GM19397 (cell line): ENCODE results near the gene EXOC3.
"Not testable (repeated sequence)": the region's sequence is repeated elsewhere in the genome, so short reads cannot be mapped to it uniquely, and the experiment has no call there.

ENCODE experiments used
- ATAC-seq: cut with Tn5 transposase; IDR thresholded peaks from one replicate; pipeline ENCODE4 v1.9.1; 2021; ENCODE audit warnings: mild to moderate bottlenecking, moderate library complexity; ENCODE audit not compliant: unreplicated experiment

EXOC3 gene

GRCh38 chr5:472076-472655 lies 29.2 kb downstream of the EXOC3 start:
- ATAC-seq, result peak; percentile 4

- peak; percentile 72 for ATAC-seq
Observed at GRCh38 chr5:472656-473550, 29.9 kb downstream of the EXOC3 start.

DNA sequence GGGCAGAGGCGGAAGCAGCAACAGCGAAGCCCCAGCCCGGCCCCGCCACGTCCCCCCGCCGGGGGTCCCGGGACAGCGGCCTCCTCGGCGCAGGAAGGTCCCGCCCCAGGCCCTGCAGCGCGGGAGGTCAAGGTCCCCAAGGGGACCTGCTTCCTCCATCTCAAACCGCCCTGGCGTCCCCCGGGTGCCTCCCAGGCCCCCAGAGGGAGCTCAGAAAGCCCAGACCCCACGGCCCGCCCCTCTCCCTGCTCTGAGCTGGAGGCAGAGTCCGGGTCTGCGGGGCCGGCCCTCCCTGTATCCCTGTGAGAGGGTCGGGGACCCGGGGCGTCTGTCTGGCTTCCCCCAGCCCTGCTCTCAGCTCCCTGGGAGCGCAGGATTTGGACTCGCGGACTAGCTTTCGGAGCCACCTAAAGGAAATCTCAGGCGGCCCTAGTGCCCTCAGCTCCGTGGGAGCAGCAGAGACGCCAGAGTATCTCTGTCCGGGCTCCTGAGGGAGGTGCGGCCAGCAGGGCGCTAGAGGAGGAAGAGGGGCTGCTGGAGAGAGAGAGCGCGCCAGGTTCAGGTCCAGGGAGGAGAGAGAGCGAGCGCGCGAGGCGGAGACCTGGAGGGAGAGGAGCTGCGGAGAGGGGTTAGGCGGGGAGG lies 30.7 kb downstream of the EXOC3 start:
- peak; percentile 20 for ATAC-seq

GRCh38 chr5:474232-474839 lies 31.4 kb downstream of the EXOC3 start:
- not testable (repeated sequence) for ATAC-seq

DNA sequence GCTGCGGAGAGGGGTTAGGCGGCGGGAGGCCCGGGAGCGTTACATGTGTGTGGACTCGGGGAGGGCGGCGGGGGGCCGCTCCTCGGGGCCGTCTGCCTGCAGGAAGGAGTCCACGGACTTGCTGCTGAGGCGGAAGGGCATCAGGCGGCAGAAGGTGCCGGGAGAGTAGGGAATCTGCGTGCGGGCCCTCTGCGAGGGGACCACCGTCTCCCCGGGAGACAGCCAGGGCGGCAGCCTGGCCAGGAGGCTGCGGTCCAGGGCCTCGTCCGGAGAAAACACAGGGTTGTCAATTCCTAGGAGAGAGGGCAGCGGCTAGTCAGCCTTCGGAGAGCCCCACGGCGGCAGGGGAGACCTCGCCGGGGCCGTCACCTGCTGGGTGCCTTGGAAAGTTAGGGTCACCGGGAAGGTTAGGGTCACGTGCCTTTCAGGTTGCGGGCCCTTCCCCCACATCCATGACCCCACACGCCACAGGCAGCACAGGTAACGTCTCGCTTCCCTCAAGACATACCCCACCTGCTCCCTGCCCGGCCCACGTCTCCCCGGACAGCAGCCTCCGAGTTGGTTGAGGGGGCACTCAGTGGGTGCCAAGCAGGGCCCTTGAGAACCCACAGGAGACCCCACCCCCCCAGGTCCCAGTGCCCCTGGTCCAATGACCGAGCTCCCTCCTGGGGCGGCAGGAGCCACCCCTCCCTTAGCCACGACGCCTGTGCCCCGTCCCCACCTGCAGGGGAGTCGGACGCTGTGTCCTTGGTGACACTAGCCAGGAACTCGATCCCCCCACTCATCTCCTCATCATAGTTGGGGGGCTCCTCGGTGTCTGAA lies 32.1 kb downstream of the EXOC3 start:
- no peak for ATAC-seq

DNA sequence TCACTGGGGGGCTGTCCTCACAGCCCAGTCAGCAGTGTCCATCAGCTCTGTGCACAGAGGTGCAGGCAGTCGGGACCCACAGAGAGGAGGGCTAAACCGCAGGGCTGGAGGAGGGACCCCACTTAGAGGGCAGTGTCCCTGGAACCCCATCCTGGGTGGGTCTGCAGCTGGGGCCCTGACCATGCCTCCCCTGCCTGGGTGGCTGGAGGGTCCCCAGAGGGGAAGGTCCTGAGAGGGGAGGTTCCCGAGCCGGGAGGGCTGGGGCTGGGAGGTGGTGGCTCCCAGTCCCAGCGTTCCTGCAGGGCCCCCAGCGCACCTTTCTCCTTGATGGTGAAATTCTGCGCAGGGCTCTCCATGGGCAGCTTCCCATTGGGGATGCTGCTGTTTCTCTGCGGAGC lies 32.7 kb downstream of the EXOC3 start:
- ATAC-seq, result no peak

DNA sequence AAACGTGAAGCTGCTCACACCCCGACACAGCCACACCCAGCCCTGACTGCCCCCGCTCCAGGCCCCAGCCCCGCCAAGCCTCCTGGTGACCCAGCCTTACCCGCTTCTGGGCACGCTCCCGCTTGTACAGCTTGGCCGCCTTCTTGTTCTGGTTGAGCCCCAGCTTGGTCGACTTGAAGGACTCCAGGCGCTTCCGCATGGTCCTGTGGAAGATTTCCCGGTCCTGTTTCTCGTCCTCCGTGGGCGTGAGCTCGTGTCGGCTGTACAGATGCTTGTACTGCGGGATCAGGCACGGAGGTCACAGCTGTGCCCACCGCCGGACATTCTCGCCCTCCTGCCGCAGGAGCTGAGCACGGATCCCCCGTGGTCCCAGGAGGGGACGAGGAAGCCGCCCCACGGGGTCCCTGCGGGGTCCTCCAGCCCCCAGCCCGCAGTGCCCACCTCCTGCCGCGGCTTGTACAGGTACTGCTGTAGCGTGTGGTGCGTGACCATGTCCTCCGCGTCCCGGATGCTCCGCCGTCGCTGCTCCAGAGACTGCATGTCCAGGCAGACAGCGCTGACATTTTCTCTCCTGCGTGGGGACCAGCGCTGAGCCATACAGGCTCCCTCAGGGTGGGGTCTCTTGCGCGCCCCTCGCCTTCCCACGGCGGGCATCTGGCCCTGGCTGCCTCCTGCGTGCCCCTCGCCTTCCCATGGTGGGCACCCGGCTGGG lies 33.3 kb downstream of the EXOC3 start:
- ATAC-seq, result no peak

DNA sequence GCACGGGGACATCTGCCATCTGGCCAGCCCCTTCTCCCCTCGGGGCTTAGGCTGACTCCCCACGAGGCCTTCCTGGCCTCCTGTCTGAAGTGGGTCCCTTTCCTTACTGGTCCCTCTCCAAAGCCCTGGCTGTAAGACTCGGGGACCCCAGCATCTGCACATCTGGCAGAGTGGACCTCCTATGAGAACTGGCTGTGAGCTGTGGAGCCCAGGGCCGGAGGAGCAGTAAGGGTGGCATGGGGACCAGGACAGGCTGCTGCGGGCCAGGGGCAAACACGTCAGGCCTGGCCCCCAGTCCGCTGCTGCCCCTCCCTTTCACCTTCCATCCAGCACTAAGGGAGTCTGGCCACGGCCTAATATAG lies 33.8 kb downstream of the EXOC3 start:
- ATAC-seq, result no peak

- ATAC-seq, result no peak
Observed at GRCh38 chr5:477247-477646, 34.3 kb downstream of the EXOC3 start.

DNA sequence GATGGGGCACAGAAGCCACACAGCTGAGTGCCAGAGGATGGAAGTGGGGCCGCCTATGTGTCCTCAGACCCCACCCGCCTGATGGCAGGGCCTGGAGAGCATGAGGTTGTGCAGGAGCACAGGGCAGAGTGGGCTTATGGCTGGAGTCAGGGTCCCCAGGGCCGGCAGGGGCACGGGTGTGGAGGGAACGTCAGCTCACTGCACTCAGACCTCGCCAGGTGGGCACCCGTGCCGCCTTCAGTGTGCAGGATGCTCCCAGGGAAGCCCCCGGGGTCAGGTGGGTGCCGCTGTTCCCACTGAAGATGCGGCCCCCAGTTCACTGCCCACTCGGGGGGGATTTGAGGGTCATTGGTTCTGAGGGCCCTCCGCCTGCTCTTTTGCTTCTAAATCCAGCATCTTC lies 34.9 kb downstream of the EXOC3 start:
- no peak for ATAC-seq

DNA sequence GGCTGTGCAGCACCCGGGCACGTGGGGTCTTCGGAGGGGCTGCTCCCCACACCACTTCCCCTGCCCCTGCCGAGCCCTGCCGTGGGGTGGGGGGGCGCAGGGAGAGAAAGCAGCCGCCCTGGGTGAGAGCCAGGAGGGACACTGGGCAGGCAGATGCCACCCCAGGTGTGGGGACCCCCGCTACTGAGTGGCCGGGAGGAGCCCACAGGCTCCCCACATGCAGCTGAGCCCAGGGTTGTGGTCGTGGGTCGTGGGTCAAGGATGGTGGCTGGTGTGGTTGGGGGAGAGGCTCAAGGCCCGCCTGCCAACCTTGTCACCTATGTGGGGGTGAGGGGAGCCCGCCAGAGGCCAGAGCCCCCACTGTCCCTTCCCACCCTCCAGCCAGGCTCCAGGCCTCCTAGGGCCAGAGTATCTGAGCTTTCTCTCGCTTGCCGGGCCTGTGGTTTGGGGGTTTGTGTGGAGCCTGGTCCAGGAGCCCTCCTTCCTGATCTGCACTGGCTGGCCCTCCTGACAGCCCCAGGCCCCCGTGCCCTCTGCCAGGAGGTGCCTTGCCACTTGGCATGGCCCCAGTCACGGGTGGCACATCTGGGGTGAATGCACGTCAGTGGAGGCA lies 35.5 kb downstream of the EXOC3 start:
- no peak for ATAC-seq

DNA sequence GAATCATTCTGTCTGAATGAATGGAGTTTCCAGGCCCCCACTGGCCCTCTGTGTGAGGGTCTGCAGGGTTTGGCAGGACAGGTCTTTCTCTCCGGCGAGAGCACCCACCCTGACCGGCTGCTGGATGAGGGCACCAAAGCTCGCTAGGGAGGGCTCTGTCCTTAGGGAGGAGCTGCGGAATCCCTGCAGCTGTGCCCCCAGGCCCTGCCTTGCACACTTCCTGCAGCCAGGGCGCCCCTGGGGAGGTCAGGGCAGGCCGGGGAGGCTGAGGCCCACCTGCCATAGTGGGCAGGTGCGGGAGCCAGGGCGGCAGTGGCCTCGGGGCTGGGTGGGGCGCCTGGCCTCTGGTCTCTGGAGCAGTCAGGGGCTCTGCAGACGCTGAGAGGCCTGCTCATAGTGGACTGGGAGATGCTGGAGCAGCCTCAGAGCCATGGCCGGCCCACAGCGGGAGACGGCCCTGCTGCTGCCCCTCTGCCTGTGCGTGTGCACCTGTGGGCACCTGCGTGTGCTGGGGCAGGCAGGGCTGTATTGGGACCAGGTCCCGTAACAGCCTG lies 36.1 kb downstream of the EXOC3 start:
- ATAC-seq, result no peak

DNA sequence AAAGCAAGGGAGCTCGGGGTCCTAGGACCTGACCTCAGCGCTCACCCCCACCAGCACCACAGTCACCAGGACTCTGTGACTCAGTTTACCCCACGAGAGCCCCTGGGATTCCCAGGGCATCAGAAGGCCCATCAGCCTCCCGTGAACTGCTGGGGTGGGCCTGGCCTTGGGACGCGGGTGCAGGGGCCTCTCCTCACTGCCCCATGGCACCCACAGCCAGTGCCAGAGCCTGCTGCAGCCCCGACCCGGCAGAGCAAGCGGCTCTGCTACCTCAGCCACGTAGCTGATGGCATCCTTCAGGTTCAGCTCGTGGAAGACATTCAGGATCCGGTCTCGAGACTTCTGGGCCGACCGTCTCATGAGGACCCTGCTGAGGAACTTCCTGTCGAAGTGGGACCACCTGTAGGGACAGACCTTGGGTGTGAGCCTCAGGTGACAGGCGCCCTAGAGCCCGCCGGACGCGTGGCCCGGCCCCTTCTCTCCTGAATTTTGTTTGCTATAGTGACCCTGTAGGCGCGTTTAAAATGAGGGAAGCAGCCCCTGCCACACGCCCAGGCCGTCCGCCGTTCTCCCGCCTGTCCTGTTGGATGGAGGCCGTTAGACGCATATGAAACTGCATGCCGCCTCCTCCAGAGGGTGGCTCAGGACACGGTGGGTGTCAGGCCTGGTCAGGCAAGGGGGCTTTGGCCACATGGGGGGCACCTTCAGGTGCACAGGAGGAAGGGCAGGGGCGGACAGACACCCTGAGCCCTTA lies 36.8 kb downstream of the EXOC3 start:
- ATAC-seq, result no peak

GRCh38 chr5:481347-481746 lies 38.4 kb downstream of the EXOC3 start:
- no peak for ATAC-seq

GRCh38 chr5:482021-482420 lies 39.0 kb downstream of the EXOC3 start:
- no peak for ATAC-seq

DNA sequence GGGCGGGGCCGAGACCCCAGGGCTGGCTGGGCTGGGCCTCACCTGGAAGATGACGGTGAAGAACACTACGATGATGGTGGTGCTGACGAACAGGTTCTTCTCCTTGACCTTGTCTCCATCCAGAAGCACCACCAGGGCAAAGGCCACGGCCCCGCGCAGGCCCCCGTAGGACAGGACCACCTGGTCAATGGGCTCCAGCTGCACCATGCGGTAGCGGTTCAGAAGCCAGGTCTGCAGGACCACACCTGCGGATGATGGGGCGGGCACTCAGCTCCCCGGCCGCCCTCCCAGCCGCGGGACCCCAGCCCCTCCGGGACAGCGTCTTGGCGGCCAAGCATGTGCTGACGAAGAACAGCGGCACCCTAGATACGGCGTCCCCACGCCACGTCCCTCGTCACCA lies 39.5 kb downstream of the EXOC3 start:
- no peak for ATAC-seq

GRCh38 chr5:483011-483410 lies 40.0 kb downstream of the EXOC3 start:
- no peak for ATAC-seq

DNA sequence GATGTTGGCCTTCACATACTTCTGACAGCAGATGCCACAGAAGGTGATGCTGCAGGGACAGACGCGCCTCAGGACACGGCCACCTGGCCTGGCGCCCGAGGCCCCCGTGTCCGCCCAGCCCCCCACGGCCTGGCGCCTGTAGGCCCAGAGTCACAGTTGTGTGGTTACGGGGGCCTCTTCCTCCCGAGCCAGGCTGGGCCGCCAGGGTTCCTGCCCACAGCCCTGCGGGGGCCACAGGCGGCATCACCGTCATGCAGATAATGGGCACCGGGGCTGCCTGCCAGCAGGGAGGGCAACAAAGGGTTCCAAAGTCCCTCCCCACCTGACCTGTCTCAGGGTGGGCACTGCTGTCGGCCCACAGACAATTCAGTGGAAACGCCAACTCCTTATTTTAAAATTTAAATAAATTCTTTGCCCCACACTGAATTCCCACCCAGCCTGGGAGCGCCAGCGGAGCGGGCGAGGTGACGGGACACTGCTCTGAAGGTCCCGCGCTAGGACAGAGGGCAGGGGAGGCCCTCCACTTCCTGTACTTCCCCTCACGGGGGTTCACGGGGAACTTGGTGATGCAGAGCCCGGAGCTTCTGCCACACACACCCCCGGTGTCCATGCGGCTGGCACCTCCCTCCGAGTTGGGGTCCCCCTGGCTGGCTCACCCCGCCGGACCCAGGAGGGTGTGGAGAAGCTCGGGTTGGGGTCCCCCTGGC lies 40.6 kb downstream of the EXOC3 start:
- no peak for ATAC-seq
